ENCODE results near the gene ACP3. TPM values are rescaled to one million over a fixed set of nuclear protein-coding genes. Genes with fewer than 3 reads are reported as not detected.
"Not testable (repeated sequence)": the region's sequence is repeated elsewhere in the genome, so short reads cannot be mapped to it uniquely, and the experiment has no call there.

Gene ACP3
- total RNA-seq, 4 donors from 2014 or later: 1.0 to 41.3 (median 7.9) TPM

DNA sequence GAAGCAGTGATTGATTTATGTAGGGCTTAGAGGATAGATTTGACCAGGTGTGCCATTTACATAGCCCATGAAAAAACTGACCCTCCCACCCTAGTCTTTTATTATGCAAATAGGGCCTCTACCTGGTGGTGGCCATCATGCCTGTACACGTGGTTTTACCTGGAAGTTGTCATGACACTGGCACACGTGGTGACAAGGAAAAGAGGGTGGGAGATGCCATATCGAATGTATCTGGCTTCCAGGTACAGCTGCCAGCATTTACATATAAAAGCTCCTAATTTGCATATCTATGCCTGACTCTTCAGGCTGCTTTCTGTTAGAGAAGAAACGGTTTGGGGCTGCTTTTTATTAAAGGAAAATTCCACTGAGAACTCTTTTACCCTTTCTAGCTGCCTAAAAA is 65.1 kb downstream of the ACP3 start:
- no peaks in the 10 kb centered on the region for H3K36me3 ChIP-seq
- TF ChIP-seq, protein P1, sequence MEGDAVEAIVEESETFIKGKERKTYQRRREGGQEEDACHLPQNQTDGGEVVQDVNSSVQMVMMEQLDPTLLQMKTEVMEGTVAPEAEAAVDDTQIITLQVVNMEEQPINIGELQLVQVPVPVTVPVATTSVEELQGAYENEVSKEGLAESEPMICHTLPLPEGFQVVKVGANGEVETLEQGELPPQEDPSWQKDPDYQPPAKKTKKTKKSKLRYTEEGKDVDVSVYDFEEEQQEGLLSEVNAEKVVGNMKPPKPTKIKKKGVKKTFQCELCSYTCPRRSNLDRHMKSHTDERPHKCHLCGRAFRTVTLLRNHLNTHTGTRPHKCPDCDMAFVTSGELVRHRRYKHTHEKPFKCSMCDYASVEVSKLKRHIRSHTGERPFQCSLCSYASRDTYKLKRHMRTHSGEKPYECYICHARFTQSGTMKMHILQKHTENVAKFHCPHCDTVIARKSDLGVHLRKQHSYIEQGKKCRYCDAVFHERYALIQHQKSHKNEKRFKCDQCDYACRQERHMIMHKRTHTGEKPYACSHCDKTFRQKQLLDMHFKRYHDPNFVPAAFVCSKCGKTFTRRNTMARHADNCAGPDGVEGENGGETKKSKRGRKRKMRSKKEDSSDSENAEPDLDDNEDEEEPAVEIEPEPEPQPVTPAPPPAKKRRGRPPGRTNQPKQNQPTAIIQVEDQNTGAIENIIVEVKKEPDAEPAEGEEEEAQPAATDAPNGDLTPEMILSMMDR (IDR thresholded peaks at IDR 0.05): no peak
- TF ChIP-seq POLR2A (IDR thresholded peaks at IDR 0.05): no peak
- H3K4me3 ChIP-seq: no peak overlapping the region
- DNase-seq: no peak
- no peak overlapping the region for H3K27ac ChIP-seq
- no peaks in the 10 kb centered on the region for H3K27me3 ChIP-seq
- no peaks in the 10 kb centered on the region for H3K9me3 ChIP-seq
- H3K4me1 ChIP-seq: no peaks in the 10 kb centered on the region

DNA sequence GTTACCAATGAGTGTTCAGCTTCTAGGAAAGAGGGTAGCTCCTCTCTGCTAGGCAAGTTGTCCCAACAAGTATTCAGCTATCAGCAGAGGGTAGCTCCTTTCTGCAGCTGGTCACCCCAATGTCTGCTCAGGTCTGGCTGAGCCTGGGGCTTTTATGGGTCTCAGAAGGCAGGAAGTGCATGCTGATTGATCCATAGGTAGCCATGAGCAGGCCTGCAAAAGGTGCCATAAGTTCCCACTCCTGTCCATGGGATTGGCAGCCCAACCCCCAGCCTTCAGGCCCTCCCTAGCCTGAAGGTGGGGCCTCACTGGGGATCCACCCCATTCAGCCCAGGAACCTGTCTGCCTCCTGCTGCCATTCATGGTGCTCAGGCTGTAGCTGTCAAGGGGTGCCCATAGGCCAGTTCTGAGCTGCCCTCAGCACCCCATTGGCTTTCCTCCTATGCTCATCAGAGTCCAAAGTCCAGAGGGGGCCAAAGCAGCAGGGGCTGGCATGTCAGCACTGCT is 65.5 kb downstream of the ACP3 start:
- Histone ChIP-seq H3K36me3 (no peaks in the 10 kb centered on the region), H3K27ac (no peak overlapping the region), H3K4me3 (no peak overlapping the region), H3K4me1 (no peaks in the 10 kb centered on the region), H3K27me3 (no peaks in the 10 kb centered on the region), H3K9me3 (no peaks in the 10 kb centered on the region)
- TF ChIP-seq, protein P1 (IDR thresholded peaks at IDR 0.05): no peak
- TF ChIP-seq POLR2A (IDR thresholded peaks at IDR 0.05): no peak
- no peak for DNase-seq

DNA sequence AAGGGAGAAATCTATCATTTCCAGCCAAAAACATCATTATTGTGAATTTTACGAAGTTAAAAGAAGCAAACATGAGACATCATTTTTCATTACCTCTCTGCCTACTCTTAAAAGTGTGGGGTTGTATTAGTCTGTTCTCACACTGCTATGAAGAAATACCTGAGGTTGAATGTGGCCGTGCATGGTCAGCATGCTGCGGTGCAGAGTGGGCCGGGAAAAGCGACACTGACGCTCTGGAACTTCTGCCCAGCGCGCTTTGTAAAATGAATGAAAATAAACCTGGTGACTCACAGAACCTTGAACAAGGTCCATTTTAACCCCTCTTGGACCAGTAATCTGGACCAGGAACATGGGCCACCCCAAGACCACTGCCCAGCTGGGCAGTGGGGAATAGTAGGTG is 69.1 kb downstream of the ACP3 start:
- Histone ChIP-seq H3K9me3 (no peaks in the 10 kb centered on the region), H3K4me1 (no peaks in the 10 kb centered on the region), H3K36me3 (no peaks in the 10 kb centered on the region), H3K4me3 (no peak overlapping the region), H3K27me3 (no peaks in the 10 kb centered on the region), H3K27ac (no peak overlapping the region)
- TF ChIP-seq, protein P1 (IDR thresholded peaks at IDR 0.05): no peak
- no peak for TF ChIP-seq POLR2A (IDR thresholded peaks at IDR 0.05)
- no peak for DNase-seq

- not testable (repeated sequence) for H3K27ac ChIP-seq, H3K4me1 ChIP-seq, H3K4me3 ChIP-seq, DNase-seq, H3K36me3 ChIP-seq, H3K27me3 ChIP-seq, H3K9me3 ChIP-seq
These were observed 75.5 kb downstream of the ACP3 start for GRCh38 chr3:132392675-132393074.

- no peaks in the 10 kb centered on the region for H3K9me3 ChIP-seq
- DNase-seq: no peak
- H3K4me1 ChIP-seq: no peaks in the 10 kb centered on the region
- no peak overlapping the region for H3K4me3 ChIP-seq
- no peaks in the 10 kb centered on the region for H3K27me3 ChIP-seq
- no peaks in the 10 kb centered on the region for H3K36me3 ChIP-seq
- TF ChIP-seq POLR2A (IDR thresholded peaks at IDR 0.05): no peak
- TF ChIP-seq, protein P1 (IDR thresholded peaks at IDR 0.05): no peak
- no peak overlapping the region for H3K27ac ChIP-seq
These were observed 77.1 kb downstream of the ACP3 start for GRCh38 chr3:132394320-132394719.

GRCh38 chr3:132395126-132395525 is 77.9 kb downstream of the ACP3 start:
- no peaks in the 10 kb centered on the region for H3K36me3 ChIP-seq
- no peak overlapping the region for H3K4me3 ChIP-seq
- H3K9me3 ChIP-seq: no peaks in the 10 kb centered on the region
- H3K27me3 ChIP-seq: no peaks in the 10 kb centered on the region
- no peaks in the 10 kb centered on the region for H3K4me1 ChIP-seq
- TF ChIP-seq POLR2A (IDR thresholded peaks at IDR 0.05): no peak
- TF ChIP-seq, protein P1 (IDR thresholded peaks at IDR 0.05): no peak
- H3K27ac ChIP-seq: no peak overlapping the region
- DNase-seq: no peak
